BLaER1 (cell line): Measurements from ENCODE around the gene KMO.

Source experiments
- H3K27ac ChIP-seq: shearing (Covaris generic); formaldehyde crosslinking; 2 replicates; pipeline ENCODE4 v1.8.1; 2022
- H3K27me3 ChIP-seq: shearing (Covaris generic); formaldehyde crosslinking; 2 replicates; pipeline ENCODE4 v1.8.1; 2022
- H3K36me3 ChIP-seq: shearing (Covaris generic); formaldehyde crosslinking; 2 replicates; pipeline ENCODE4 v1.8.1; 2022
- H3K4me1 ChIP-seq: shearing (Covaris generic); formaldehyde crosslinking; 2 replicates; pipeline ENCODE4 v1.8.1; 2022
- H3K4me2 ChIP-seq: shearing (Covaris generic); formaldehyde crosslinking; 2 replicates; pipeline ENCODE4 v1.8.1; 2022
- H3K4me3 ChIP-seq: shearing (Covaris generic); formaldehyde crosslinking; 2 replicates; pipeline ENCODE4 v1.8.1; 2022
- H3K9ac ChIP-seq: shearing (Covaris generic); formaldehyde crosslinking; 2 replicates; pipeline ENCODE4 v1.8.1; 2022
- H3K9me3 ChIP-seq: shearing (Covaris generic); formaldehyde crosslinking; 2 replicates; pipeline ENCODE4 v1.8.1; 2022
- H4K20me1 ChIP-seq: shearing (Covaris generic); formaldehyde crosslinking; 2 replicates; pipeline ENCODE4 v1.8.1; 2022
- Cebpa-rat ChIP-seq: shearing (Covaris generic); IDR thresholded peaks from 2 replicates; pipeline ENCODE4 v1.8.1; 2022

The KMO gene

GRCh38 chr1:241518476-241519307 lies 13.5 kb upstream of the KMO start:
- Histone ChIP-seq H3K9ac (peak overlapping the region; percentile 93), H3K4me2 (peak overlapping the region; percentile 86), H3K36me3 (peaks cover 23% of the 10 kb centered on the region), H3K9me3 (no peaks in the 10 kb centered on the region), H3K4me3 (peak overlapping the region; percentile 95), H3K27me3 (no peaks in the 10 kb centered on the region), H3K4me1 (peaks cover 16% of the 10 kb centered on the region), H4K20me1 (peaks cover 36% of the 10 kb centered on the region; the same call in 1 of the 2 replicates), H3K27ac (peak overlapping the region; percentile 94)
- TF ChIP-seq Cebpa-rat, result no peak

DNA sequence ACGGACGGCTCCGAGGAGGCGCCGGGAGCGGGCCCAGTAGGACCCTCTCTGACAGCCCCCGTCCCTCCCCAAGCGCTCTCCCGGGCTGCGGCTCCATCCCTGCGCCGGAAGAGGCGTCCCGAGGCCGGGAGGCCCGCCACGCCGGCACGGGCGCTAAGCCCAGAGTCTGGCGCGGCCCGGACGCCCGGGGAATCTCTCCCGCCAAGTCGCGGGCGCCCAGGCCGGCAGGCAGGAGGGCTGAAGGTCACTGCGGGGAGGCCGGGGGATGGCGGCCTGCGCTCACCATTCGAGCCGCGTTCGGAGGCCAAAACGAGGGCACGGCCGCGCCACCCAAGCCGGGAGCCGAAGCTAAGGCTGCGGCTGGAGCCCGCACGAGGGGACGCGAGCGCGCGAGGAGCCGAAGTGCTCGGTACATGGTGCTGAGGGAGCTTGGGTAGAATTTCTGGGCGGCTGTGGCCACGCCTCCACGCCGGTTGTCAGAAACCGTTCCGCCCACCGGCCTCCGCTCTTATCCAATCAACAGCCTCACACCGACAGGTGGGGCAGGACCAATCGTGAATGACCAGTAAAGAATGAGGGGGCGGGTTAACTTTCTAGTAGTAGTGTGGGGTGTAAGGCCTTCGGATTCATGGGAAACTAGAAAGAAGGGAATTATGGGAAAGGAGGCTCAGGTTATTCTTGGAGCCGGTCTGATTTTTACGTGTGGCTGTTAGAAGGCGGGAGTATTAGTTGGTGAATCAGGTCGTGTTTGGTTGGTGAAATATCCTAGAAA lies 12.7 kb upstream of the KMO start, which contains the start of gene FH:
TSS of gene FH (minus strand) at position 448 of the 772 bp plus-strand sequence. CDS start at position 415, 33 bp downstream.
- H3K4me2 ChIP-seq, result peak within 1 kb of the TSS; percentile 86
- H3K4me1 ChIP-seq, result peaks cover 16% of the 10 kb centered on the region
- H3K27ac ChIP-seq, result peak within 1 kb of the TSS; percentile 94
- no peaks in the 10 kb centered on the region for H3K9me3 ChIP-seq
- no peak for TF ChIP-seq Cebpa-rat
- H3K4me3 ChIP-seq, result peak within 1 kb of the TSS; percentile 95
- peak within 1 kb of the TSS; percentile 93 for H3K9ac ChIP-seq
- no peaks in the 10 kb centered on the region for H3K27me3 ChIP-seq
- H4K20me1 ChIP-seq, result peaks cover 29% of the 10 kb centered on the region; the same call in 1 of the 2 replicates
- peaks cover 23% of the 10 kb centered on the region for H3K36me3 ChIP-seq

DNA sequence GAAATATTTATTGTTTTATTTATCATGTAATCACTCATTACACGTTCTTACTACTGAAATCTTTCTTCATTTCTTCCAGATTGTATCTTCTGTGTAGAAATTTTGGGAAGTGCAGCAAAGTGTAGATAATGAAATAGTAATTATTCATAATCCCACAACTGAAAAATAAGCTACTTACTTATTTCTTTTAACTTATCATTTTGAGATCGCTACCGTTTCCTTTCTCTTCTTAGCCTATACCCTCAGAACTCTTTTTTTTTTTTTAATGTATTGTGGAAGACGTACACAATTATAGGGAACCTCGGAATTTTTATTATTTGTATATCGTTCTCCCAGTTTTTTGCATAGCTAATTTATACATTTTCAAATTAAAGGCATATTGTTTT lies 12.1 kb upstream of the KMO start:
- H3K4me3 ChIP-seq, result peak overlapping the region; percentile 95
- peak overlapping the region; percentile 86 for H3K4me2 ChIP-seq
- H3K36me3 ChIP-seq, result peaks cover 18% of the 10 kb centered on the region
- peak overlapping the region; percentile 93 for H3K9ac ChIP-seq
- peak overlapping the region; percentile 36; the same call in 1 of the 2 replicates for H3K27ac ChIP-seq
- peaks cover 16% of the 10 kb centered on the region for H3K4me1 ChIP-seq
- H3K27me3 ChIP-seq, result no peaks in the 10 kb centered on the region
- no peak for TF ChIP-seq Cebpa-rat
- H3K9me3 ChIP-seq, result no peaks in the 10 kb centered on the region
- H4K20me1 ChIP-seq, result peaks cover 23% of the 10 kb centered on the region; the same call in 1 of the 2 replicates

DNA sequence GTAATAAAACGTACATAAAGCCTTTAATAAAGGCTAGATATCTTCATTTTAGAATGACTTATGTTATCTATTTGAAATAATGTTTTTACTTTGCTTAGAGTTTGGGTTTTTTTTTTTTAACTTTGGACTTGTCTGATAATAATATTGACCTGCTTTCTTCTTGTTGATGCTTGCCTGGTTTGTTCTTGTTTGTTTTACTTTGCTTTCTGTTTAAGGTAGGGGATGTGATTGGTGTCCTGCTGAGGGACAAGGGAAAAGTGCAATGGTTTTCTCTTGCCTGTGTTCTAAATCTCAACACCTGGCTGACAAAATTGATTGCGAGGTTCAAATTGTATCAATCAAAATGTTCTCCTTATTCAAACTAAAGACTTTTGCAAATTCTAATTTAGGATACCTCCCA lies 10.5 kb upstream of the KMO start:
- Histone ChIP-seq H3K27me3 (no peaks in the 10 kb centered on the region), H4K20me1 (peaks cover 17% of the 10 kb centered on the region; the same call in 1 of the 2 replicates), H3K4me1 (peaks cover 16% of the 10 kb centered on the region), H3K4me2 (no peak overlapping the region), H3K9ac (no peak overlapping the region), H3K9me3 (no peaks in the 10 kb centered on the region), H3K27ac (no peak overlapping the region), H3K36me3 (peaks cover 6% of the 10 kb centered on the region; the same call in 1 of the 2 replicates), H3K4me3 (no peak overlapping the region)
- no peak for TF ChIP-seq Cebpa-rat

GRCh38 chr1:241525026-241525425 lies 7.2 kb upstream of the KMO start:
- Histone ChIP-seq H3K27me3 (no peaks in the 10 kb centered on the region), H3K4me1 (peaks cover 8% of the 10 kb centered on the region), H4K20me1 (no peaks in the 10 kb centered on the region), H3K9ac (no peak overlapping the region), H3K4me3 (no peak overlapping the region), H3K27ac (no peak overlapping the region), H3K9me3 (no peaks in the 10 kb centered on the region), H3K36me3 (no peaks in the 10 kb centered on the region), H3K4me2 (no peak overlapping the region)
- TF ChIP-seq Cebpa-rat, result no peak

DNA sequence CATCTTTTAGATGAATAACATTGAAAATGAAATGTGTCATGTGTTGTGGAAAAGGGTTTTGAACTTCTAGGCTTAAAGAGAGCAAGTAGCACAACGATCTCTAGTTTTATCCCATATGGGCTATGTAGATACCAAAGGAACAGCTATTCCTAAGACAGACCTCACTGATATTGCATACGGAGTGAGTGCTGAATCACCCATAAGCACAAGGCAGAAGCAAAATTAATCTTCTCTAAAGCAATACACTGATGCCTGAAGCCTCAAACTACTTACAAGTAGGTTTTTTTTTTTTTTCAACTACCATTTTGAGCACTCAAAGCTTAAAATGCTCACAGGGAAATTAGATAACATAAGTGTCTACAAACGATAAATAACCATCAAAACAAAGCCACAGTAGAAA lies 5.0 kb upstream of the KMO start:
- H3K27ac ChIP-seq, result no peak overlapping the region
- H3K9me3 ChIP-seq, result no peaks in the 10 kb centered on the region
- no peak overlapping the region for H3K4me2 ChIP-seq
- no peak overlapping the region for H3K4me3 ChIP-seq
- no peaks in the 10 kb centered on the region for H3K36me3 ChIP-seq
- peaks cover 13% of the 10 kb centered on the region for H3K4me1 ChIP-seq
- H4K20me1 ChIP-seq, result no peaks in the 10 kb centered on the region
- no peak overlapping the region for H3K9ac ChIP-seq
- H3K27me3 ChIP-seq, result no peaks in the 10 kb centered on the region
- TF ChIP-seq Cebpa-rat, result no peak

- TF ChIP-seq Cebpa-rat, result peak; percentile 47; the same call in 1 of the 2 replicates
- H3K4me1 ChIP-seq, result peaks cover 38% of the 10 kb centered on the region
- H3K27me3 ChIP-seq, result no peaks in the 10 kb centered on the region
- H3K4me3 ChIP-seq, result peak overlapping the region; percentile 66
- H3K9ac ChIP-seq, result peak overlapping the region; percentile 66
- peak overlapping the region; percentile 78 for H3K27ac ChIP-seq
- H4K20me1 ChIP-seq, result no peaks in the 10 kb centered on the region
- peak overlapping the region; percentile 75 for H3K4me2 ChIP-seq
- H3K9me3 ChIP-seq, result no peaks in the 10 kb centered on the region; the same call in 1 of the 2 replicates
- H3K36me3 ChIP-seq, result no peaks in the 10 kb centered on the region
These were observed 700 bp upstream of the KMO start for GRCh38 chr1:241531195-241532161.

GRCh38 chr1:241532864-241533263 lies 686 bp downstream of the KMO start:
- no peaks in the 10 kb centered on the region for H4K20me1 ChIP-seq
- peak overlapping the region; percentile 16; the same call in 1 of the 2 replicates for H3K4me3 ChIP-seq
- no peaks in the 10 kb centered on the region for H3K27me3 ChIP-seq
- peak overlapping the region; percentile 33; the same call in 1 of the 2 replicates for H3K27ac ChIP-seq
- peak overlapping the region; percentile 75 for H3K4me2 ChIP-seq
- peaks cover 7% of the 10 kb centered on the region for H3K9me3 ChIP-seq
- no peaks in the 10 kb centered on the region for H3K36me3 ChIP-seq
- no peak overlapping the region; the same call in 1 of the 2 replicates for H3K9ac ChIP-seq
- no peak for TF ChIP-seq Cebpa-rat
- H3K4me1 ChIP-seq, result peaks cover 38% of the 10 kb centered on the region
